ENCODE data around the gene YWHAG. TPM values are rescaled to one million over a fixed set of nuclear protein-coding genes. Genes with fewer than 3 reads are reported as not detected.

YWHAG gene
- total and polyA plus RNA-seq, 4 donors: 11.6 to 46.7 (median 43.5) TPM

DNA sequence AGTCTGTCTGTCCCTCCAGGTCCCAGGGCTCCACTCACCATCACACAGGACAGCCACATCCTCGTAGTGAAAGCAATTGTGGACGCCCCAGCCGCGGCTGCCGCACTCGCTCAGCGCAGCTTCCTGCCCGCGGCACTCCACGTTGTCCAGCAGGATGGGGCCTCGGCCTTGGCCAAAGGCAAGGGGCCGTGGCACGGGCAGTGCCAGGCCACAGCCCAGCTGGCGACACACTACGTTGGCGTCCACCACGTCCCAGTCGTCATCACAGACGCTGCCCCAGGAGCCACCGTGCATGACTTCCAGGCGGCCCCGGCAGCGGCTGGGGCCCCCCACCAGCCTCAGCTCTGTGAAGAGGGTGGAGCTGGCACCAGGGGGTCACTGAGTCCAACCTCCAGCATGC is 41.5 kb upstream of the YWHAG start:
- TF ChIP-seq, protein P1, sequence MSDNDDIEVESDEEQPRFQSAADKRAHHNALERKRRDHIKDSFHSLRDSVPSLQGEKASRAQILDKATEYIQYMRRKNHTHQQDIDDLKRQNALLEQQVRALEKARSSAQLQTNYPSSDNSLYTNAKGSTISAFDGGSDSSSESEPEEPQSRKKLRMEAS (IDR thresholded peaks at IDR 0.05): no peak
- TF ChIP-seq YY1 (IDR thresholded peaks at IDR 0.05) (no peak), SP1 (IDR thresholded peaks at IDR 0.05) (no peak), FOXA1 (IDR thresholded peaks at IDR 0.05) (no peak), GABPA (IDR thresholded peaks at IDR 0.05 in 1 of 2, conservative IDR thresholded peaks at IDR 0.05 in 1 of 2) (no peak), FOXA2 (IDR thresholded peaks at IDR 0.05) (no peak), RXRA (IDR thresholded peaks at IDR 0.05) (no peak)
- TF ChIP-seq, protein P2, sequence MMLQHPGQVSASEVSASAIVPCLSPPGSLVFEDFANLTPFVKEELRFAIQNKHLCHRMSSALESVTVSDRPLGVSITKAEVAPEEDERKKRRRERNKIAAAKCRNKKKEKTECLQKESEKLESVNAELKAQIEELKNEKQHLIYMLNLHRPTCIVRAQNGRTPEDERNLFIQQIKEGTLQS (IDR thresholded peaks at IDR 0.05): no peak
- TF ChIP-seq, protein P3, sequence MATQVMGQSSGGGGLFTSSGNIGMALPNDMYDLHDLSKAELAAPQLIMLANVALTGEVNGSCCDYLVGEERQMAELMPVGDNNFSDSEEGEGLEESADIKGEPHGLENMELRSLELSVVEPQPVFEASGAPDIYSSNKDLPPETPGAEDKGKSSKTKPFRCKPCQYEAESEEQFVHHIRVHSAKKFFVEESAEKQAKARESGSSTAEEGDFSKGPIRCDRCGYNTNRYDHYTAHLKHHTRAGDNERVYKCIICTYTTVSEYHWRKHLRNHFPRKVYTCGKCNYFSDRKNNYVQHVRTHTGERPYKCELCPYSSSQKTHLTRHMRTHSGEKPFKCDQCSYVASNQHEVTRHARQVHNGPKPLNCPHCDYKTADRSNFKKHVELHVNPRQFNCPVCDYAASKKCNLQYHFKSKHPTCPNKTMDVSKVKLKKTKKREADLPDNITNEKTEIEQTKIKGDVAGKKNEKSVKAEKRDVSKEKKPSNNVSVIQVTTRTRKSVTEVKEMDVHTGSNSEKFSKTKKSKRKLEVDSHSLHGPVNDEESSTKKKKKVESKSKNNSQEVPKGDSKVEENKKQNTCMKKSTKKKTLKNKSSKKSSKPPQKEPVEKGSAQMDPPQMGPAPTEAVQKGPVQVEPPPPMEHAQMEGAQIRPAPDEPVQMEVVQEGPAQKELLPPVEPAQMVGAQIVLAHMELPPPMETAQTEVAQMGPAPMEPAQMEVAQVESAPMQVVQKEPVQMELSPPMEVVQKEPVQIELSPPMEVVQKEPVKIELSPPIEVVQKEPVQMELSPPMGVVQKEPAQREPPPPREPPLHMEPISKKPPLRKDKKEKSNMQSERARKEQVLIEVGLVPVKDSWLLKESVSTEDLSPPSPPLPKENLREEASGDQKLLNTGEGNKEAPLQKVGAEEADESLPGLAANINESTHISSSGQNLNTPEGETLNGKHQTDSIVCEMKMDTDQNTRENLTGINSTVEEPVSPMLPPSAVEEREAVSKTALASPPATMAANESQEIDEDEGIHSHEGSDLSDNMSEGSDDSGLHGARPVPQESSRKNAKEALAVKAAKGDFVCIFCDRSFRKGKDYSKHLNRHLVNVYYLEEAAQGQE (IDR thresholded peaks at IDR 0.05): no peak
- TF ChIP-seq, protein P4, sequence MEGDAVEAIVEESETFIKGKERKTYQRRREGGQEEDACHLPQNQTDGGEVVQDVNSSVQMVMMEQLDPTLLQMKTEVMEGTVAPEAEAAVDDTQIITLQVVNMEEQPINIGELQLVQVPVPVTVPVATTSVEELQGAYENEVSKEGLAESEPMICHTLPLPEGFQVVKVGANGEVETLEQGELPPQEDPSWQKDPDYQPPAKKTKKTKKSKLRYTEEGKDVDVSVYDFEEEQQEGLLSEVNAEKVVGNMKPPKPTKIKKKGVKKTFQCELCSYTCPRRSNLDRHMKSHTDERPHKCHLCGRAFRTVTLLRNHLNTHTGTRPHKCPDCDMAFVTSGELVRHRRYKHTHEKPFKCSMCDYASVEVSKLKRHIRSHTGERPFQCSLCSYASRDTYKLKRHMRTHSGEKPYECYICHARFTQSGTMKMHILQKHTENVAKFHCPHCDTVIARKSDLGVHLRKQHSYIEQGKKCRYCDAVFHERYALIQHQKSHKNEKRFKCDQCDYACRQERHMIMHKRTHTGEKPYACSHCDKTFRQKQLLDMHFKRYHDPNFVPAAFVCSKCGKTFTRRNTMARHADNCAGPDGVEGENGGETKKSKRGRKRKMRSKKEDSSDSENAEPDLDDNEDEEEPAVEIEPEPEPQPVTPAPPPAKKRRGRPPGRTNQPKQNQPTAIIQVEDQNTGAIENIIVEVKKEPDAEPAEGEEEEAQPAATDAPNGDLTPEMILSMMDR (IDR thresholded peaks at IDR 0.05; ENCODE audit: low read depth, low read length, missing input control): no peak
- TF ChIP-seq, protein P5, sequence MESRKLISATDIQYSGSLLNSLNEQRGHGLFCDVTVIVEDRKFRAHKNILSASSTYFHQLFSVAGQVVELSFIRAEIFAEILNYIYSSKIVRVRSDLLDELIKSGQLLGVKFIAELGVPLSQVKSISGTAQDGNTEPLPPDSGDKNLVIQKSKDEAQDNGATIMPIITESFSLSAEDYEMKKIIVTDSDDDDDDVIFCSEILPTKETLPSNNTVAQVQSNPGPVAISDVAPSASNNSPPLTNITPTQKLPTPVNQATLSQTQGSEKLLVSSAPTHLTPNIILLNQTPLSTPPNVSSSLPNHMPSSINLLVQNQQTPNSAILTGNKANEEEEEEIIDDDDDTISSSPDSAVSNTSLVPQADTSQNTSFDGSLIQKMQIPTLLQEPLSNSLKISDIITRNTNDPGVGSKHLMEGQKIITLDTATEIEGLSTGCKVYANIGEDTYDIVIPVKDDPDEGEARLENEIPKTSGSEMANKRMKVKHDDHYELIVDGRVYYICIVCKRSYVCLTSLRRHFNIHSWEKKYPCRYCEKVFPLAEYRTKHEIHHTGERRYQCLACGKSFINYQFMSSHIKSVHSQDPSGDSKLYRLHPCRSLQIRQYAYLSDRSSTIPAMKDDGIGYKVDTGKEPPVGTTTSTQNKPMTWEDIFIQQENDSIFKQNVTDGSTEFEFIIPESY (IDR thresholded peaks at IDR 0.05): no peak
- Histone ChIP-seq H3K9ac (ENCODE audit: low read depth in 1 of 2, low read length in 2 of 2) (no peak overlapping the region), H3K9me3 (ENCODE audit: control insufficient read depth in 4 of 4, low read length in 3 of 4) (no peaks in the 10 kb centered on the region), H3K4me3 (ENCODE audit: low read depth in 1 of 3, low read length in 3 of 3) (no peak overlapping the region), H3K27ac (ENCODE audit: low read depth in 1 of 2, low read length in 2 of 2) (no peak overlapping the region), H3K27me3 (ENCODE audit: control insufficient read depth in 4 of 4, insufficient read depth in 4 of 4, low read length in 3 of 4) (no peaks in the 10 kb centered on the region), H3K4me1 (ENCODE audit: control insufficient read depth in 4 of 4, insufficient read depth in 4 of 4, low read length in 3 of 4) (peaks cover 3 to 12% (median 5%) of the 10 kb centered on the region in 4 donors), H3K36me3 (ENCODE audit: control insufficient read depth in 4 of 4, insufficient read depth in 3 of 4, low read depth in 1 of 4, low read length in 3 of 4) (no peaks in the 10 kb centered on the region)
- DNase-seq (ENCODE audit: low spot score): no peak
- WGBS: 96% methylated on average over 23 of the region's 23 CpGs

GRCh38 chr7:76397409-76398183 is 38.8 kb upstream of the YWHAG start:
- no peak for TF ChIP-seq NR2F2 (IDR thresholded peaks at IDR 0.05)
- TF ChIP-seq RXRA (IDR thresholded peaks at IDR 0.05): no peak
- TF ChIP-seq JUND (IDR thresholded peaks at IDR 0.05): no peak
- no peak for TF ChIP-seq GABPA (IDR thresholded peaks at IDR 0.05 in 1 of 2, conservative IDR thresholded peaks at IDR 0.05 in 1 of 2)
- TF ChIP-seq EGR1 (IDR thresholded peaks at IDR 0.05; ENCODE audit: low read depth in 2 of 2): no peak
- no peak for TF ChIP-seq RAD21 (IDR thresholded peaks at IDR 0.05)
- TF ChIP-seq SP1 (IDR thresholded peaks at IDR 0.05): no peak
- no peak for TF ChIP-seq HNF4A (conservative IDR thresholded peaks at IDR 0.05)
- TF ChIP-seq TAF1 (conservative IDR thresholded peaks at IDR 0.05): no peak
- TF ChIP-seq FOXA1 (IDR thresholded peaks at IDR 0.05): no peak
- no peak for TF ChIP-seq YY1 (IDR thresholded peaks at IDR 0.05)
- TF ChIP-seq, protein P5 (IDR thresholded peaks at IDR 0.05): no peak
- TF ChIP-seq, protein P2 (IDR thresholded peaks at IDR 0.05): no peak
- peak; percentile 89 for DNase-seq (ENCODE audit: low spot score)
- Histone ChIP-seq H3K9me3 (ENCODE audit: control insufficient read depth in 4 of 4, low read length in 3 of 4) (no peaks in the 10 kb centered on the region), H3K27me3 (ENCODE audit: control insufficient read depth in 4 of 4, insufficient read depth in 4 of 4, low read length in 3 of 4) (no peaks in the 10 kb centered on the region), H3K9ac (ENCODE audit: low read depth in 1 of 2, low read length in 2 of 2) (peak overlapping the region in 1 of 2 donors; percentile 81), H3K4me3 (ENCODE audit: low read depth in 1 of 3, low read length in 3 of 3) (peak overlapping the region; percentile 47 to 61 (median 50)), H3K27ac (ENCODE audit: low read depth in 1 of 2, low read length in 2 of 2) (no peak overlapping the region), H3K4me1 (ENCODE audit: control insufficient read depth in 4 of 4, insufficient read depth in 4 of 4, low read length in 3 of 4) (peaks cover 3 to 22% (median 10%) of the 10 kb centered on the region in 4 donors), H3K36me3 (ENCODE audit: control insufficient read depth in 4 of 4, insufficient read depth in 3 of 4, low read depth in 1 of 4, low read length in 3 of 4) (no peaks in the 10 kb centered on the region)
- WGBS: 18% methylated on average over 45 of the region's 45 CpGs
